Measurements from ENCODE around the gene PDCD1LG2.

DNA sequence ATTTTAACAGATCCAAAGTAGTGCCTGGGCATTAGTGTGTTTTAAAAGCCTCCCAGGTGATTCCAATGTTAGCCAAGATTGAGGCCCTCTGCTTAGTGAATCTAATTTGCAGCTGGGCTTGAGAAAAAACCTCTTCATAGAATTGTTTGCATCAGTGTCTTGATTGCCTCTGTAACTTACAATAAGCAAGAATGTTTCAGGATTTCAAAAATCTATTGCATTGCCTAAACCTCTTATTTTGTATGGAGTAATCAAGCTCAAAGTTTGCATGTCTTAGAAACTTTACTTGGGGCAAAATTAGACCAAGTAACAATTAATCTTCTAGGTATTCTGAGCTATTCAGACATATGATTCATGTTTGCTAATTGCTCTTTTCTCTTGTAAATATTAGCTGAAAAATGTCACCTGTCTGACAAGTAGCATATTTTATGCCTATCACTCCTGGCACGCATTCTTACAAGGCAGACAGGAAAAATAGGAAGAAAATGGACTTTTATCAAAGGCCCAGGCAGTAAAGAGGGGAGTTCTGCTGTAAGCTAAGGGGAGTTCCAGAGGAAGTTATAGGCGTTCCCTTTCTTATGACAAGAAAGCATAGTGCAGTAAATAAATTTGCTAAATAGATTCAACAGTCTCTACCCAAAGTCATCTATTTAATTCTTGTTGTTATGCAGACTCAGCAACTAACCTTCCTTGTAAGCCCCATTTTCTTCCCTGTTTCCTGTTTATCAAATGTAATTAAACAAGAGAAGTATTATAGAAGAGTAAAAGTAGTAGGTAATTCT, 21.0 kb downstream of the PDCD1LG2 start:
- no peak for TF ChIP-seq POLR2AphosphoS5 (IDR thresholded peaks at IDR 0.05)
- TF ChIP-seq POLR2A (IDR thresholded peaks at IDR 0.05): no peak
- TF ChIP-seq, protein P1, sequence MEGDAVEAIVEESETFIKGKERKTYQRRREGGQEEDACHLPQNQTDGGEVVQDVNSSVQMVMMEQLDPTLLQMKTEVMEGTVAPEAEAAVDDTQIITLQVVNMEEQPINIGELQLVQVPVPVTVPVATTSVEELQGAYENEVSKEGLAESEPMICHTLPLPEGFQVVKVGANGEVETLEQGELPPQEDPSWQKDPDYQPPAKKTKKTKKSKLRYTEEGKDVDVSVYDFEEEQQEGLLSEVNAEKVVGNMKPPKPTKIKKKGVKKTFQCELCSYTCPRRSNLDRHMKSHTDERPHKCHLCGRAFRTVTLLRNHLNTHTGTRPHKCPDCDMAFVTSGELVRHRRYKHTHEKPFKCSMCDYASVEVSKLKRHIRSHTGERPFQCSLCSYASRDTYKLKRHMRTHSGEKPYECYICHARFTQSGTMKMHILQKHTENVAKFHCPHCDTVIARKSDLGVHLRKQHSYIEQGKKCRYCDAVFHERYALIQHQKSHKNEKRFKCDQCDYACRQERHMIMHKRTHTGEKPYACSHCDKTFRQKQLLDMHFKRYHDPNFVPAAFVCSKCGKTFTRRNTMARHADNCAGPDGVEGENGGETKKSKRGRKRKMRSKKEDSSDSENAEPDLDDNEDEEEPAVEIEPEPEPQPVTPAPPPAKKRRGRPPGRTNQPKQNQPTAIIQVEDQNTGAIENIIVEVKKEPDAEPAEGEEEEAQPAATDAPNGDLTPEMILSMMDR (IDR thresholded peaks at IDR 0.05): no peak
